Measurements from ENCODE around the gene GHR.

DNA sequence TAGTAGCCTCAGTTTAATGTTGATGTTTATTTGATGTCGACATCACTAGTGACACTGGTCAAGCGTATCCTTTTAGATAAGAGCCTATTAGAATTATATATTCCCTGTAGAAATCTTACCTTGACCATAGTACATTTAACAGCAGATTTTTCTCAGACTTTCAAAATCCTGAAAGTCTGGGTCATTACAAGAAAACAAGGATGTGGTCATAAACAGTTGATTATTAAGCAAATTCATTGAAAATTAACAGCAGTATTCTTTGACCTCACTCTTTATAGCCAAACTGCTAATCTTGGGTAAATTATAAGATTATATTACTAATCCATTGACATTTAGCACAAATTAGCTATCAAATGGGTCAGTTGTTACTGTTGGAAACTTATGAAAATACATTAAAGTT is 83.4 kb downstream of the GHR start:
- TF ChIP-seq YY1 (IDR thresholded peaks at IDR 0.05; ENCODE audit: insufficient read depth, insufficient read length) (no peak), SUZ12 (IDR thresholded peaks at IDR 0.05; ENCODE audit: extremely low read depth, insufficient read depth, insufficient read length) (no peak), ZNF274 (IDR thresholded peaks at IDR 0.05; ENCODE audit: low read depth, low read length) (no peak)

Data from NT2/D1 (cell line).